GM18868 (cell line): ENCODE results near the gene NRN1L.

Experiments
- ATAC-seq: cut with Tn5 transposase; IDR thresholded peaks from one replicate; pipeline ENCODE4 v1.9.1; 2021; ENCODE audit warnings: mild to moderate bottlenecking, moderate library complexity; ENCODE audit not compliant: unreplicated experiment

The NRN1L gene

DNA sequence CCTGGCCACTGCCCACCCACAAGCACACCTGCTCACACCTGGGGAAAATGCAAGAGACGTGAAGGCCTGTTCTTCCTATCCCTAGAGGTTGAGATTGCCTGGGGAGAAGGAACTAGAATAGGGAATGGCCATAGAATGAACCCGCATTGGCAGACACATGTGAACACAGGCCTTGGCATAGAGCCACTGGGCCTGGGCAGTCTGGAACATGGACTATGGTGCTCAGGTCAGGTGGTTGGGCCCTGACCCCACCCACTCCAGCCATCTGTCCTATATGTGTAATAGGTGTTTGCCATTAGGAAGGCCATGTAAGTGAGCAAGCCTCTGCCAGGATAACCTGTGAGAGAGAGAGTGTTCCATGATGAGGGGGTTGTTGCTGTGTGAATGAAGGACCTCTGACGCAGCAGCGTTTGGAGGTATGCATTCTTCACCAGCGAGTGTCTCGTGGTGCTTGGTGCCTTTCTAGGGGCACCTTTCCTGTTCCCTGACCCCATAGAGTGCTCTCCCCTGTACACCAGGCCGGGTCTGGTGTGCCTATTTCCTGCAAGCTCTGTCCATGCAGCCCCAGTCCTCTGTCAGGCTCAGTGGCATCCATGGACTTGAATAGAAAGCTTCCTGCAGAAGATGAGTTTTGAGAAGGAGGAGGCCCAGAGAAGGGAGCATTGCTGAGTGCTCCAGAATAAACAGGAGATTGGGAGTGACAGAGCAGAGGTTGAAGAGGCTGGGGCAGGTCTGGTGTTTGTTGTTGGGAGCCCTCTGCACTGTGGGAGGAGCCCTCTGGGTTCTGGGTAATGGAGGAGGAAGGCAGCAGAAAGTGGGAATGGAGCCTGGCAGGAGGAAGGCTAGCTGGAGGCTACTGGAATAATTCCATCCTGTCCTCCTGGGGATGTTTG, 31.4 kb downstream of the NRN1L start:
- no peak for ATAC-seq

GRCh38 chr16:67917140-67917851, 32.6 kb downstream of the NRN1L start:
- ATAC-seq, result no peak

DNA sequence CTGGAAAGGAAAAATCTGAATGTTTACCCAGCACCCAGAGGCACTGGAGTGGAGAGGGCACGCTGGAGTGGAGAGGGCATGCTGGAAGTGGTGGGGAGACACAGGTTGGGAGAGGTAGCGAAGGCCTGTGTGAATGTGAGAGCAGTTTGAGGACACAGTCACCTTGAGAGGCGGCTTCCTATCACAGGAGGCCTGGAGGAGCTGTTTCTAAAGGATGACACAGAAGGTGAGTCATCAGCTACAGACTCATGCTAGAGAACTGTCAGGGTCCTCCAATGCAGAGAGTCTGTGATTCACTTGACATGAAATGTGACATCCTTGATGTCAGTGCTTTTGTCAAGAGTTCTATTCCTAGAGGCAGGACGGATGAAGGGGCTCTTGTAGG, 33.2 kb downstream of the NRN1L start:
- ATAC-seq, result no peak

DNA sequence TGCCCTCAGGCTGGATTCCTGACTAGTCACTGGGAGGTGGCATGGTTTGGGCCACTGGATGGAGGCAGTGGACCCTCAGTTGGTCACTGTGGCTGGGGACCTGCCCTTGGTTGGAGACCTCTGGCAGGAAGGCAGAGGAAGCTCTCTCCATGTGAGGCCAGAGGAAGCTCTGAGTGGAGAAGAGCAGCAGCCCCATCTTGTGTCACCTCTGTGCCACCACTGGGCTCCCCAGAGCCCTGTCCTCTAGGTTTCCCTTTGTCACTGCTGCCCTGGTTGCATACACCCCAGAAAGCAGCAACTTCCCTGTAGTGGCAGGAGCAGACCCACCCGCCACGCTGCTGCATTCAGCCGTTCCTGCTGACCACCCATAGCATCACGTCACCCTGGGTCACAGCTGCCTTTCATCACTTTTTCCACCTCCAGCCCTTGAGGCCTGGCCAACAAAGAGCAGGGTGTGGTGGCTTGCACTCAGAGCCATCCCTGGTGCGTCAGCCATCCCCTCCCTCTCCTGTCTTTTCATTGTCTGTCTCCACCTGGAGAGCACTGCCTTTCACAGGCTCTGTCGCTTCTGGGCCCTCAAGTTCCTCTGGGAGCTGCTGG, 35.0 kb downstream of the NRN1L start:
- no peak for ATAC-seq

- ATAC-seq, result no peak
Measured at GRCh38 chr16:67922221-67922620, 37.5 kb downstream of the NRN1L start.

DNA sequence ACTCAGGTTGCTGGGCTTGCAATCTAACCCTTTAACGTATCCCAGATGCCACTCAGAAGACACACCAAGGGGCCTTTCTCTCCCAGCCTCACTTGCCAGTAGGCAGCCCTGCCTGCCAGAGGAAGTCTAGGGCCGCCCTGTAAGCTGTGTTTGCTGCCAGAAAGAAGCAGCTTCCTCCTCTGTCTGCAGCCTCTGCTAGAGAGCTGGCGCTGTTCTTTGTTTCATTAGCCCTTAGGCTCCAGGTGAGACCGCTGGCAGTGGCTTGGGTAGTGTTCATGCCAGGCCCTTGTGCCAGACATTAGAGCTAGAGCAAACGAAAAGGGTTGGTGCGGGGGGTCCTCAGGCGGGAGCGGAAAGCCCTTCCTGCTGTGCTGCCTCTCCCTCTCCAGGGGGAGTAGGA, 38.1 kb downstream of the NRN1L start:
- no peak for ATAC-seq

DNA sequence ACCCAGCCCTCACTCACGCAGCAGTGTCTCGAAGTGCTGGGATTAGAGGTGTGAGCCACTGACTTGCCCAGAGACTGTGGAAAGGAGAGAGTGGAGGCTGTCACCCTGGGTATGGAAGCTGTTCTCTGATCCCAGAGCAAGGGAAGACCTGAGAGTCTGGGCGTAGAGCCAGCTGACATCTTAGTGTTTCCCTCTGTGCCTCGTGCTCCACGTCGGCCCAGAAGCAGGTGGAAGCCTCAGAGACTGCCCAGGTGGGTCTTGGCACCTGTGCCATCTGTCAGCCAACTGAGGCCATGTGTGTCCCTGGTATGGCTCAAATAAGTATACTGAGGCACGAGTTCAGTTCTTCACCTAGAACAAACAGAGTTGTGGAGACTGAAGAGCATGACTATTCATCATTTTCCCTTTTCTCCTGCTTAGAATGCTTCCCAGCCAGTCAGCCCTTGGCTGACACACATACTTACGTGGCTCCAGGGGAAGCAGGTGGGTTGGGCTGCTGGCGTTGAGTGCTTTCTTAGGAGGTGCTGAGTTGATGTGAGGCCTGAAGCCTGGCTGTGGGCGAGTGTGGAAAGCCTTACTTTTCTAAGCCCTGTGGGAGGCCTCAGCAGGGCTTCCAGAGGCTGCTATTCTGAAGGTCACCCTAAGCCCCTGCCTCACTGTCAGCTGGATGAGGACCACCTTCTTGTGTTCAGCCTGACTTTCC, 38.9 kb downstream of the NRN1L start:
- ATAC-seq, result no peak

DNA sequence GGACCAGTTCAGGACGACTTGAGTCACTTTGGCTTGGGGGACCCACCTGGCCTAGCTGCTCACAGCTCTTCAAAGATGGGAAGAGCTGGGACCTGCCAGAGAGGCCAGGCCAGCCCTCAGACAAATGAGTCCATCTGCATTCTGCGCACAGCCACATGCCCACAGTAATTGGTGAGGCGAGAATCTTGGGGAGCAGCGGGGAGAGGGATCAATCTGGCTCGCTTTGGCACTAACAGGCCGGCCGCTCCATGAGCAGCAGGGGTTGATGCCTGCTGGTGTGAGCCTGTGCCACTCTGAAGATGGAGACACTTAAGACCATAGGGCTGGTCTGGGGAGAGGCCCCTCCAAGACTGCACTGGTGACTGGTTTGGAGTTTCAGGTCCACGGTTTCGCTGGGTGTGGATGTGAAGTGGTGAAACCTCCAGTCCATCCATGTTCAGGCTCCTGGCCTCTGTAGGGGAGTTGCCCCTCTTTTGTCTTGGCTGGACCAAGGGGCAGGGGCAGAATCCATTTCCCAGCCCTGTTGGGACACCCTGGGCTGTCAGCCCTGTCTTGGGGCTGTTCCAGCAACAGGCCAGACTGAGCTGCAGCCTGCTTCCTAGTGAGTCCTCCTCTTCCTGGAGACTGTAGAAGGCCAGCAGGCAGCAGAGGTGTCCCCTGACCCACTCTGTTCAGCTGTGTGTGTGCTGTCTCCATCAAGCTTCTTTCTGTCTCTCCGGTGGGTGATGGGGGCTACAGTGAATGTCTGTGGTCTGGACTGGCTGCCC, 39.6 kb downstream of the NRN1L start:
- ATAC-seq, result no peak

- ATAC-seq, result no peak
Measured at GRCh38 chr16:67926181-67926750, 41.6 kb downstream of the NRN1L start.

GRCh38 chr16:67927131-67927941, 42.7 kb downstream of the NRN1L start:
- ATAC-seq, result no peak

- no peak for ATAC-seq
Measured at GRCh38 chr16:67928147-67928546, 43.5 kb downstream of the NRN1L start.

DNA sequence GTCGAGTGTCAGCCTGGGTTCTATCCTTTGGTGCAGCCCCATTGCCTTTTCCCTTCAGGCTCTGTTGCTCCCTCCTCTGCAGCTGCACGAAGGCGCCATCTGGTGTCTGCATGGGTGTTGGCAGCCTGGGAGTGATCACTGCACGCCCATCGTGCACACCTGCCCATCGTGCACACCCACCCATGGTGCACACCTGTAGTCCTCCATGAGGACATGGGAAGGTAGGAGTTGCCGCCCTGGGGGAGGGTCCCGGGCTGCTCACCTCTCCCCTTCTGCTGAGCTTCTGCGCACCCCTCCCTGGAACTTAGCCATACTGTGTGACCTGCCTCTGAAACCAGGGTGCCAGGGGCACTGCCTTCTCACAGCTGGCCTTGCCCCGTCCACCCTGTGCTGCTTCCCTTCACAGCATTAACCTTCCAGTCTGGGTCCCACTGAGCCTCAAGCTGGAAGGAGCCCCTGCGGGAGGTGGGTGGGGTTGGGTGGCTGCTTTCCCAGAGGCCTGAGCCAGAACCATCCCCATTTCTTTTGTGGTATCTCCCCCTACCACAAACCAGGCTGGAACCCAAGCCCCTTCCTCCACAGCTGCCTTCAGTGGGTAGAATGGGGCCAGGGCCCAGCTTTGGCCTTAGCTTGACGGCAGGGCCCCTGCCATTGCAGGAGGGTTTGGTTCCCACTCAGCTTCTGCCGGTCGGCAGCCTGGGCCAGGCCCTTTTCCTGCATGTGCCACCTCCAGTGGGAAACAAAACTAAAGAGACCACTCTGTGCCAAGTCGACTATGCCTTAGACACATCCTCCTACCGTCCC, 44.1 kb downstream of the NRN1L start:
- no peak for ATAC-seq

DNA sequence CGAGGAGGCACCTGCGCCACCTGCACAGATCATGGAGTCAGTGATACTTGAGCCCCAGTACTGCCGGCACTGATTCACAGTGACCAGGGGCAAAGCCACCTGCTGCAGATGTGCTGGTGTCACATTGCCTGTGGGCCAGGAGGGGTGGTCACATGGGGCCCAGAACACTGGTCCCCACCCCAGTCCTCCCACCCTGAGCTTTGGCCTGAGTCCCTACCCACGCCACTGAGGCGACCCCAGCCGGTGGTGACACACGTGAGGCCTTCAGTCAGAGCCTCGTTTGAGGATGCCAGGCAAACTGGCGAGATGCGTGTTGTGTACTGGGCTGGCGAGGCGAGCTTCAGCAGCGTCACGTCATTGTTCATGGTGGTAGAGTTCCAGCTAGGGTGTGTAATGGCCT, 45.5 kb downstream of the NRN1L start:
- ATAC-seq, result no peak

DNA sequence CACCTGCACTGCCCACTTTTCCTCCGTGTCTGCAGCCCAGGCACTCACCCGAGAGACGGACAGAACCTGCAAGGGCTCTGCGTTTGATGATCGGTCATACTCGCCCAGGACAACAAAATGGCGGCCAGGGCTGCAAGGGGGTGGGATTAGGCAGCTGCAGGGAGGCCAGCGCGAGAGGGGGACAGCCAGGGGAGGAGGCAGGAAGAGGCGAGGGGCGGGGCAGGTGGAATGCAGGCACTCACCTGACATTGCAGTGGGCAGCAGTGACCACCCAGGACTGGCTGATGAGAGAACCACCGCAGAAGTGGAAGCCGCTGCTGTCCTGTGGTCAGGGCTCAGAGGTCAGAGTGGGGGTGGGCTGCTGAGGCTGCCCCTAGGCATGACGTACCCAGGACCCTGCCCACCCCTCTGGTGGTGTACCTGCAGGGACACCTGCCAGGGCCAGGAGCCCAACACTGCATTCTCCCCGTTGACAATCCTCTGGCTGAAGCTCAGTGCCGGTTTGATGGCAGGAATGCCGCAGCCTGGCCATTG, 46.1 kb downstream of the NRN1L start:
- no peak for ATAC-seq

DNA sequence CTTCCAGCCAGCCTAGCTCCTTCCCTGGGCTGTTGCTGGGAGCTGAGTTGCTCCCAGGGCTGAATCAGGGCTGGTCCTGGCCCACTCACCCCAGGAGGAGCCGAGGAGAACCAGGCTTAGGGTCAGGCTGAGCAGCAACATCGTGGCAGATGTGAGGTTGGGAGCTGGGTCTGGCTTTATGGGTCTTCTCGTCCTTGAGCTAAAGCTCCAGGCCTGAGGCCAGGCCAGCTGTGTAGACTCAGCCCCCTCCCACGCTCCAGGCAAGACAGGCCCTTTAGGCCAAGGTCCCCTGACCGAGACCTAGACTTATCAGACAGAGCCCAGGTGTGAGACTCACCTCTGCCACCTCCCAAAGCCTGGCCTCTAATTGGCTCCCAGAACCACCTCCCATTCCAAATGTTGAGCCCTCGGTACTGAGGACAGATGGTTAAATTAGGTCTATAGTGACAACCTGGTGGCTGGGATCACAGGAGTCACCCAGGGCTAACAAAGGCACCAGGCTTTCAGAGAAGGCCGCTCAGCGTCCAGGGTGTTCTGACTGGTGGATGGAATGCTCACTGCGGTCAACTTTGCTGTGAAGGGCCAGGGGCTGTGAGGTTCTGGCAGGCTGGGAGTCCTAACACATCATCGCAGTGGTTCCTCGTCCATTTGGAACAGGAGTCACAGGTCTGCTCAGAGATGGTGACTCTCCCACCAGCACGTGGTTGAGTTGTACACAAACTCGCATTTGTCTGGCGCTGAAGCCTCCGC, 47.2 kb downstream of the NRN1L start, which contains the start of gene CTRL:
TSS of gene CTRL (minus strand) at position 151 of the 750 bp plus-strand sequence. CDS start at position 141, 10 bp downstream.
- ATAC-seq, result no peak

- ATAC-seq, result no peak
Measured at GRCh38 chr16:67932462-67932840, 47.8 kb downstream of the NRN1L start.

DNA sequence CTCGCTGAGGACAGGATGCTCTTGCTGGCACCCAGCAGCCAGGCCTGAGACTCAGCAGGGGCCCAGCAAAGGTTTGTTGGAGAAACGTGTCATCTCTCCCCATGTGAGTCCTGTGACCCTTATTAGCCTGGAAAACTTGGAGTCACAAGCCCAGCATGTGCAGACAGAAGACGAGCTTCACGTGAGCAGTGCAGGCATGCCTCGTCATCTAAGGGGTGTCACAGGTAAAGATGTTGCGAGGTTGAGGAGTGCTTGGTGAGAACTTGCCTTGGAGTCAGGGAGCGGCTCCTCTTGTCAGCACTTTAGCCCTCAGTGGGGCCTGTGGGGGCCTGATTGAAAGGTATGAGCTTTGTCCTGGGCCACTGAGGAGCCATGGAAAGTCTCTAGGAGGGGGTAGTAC, 49.1 kb downstream of the NRN1L start:
- no peak for ATAC-seq
